IMR-90 (cell line): ENCODE data around the gene HNMT. TPM values are rescaled to one million over a fixed set of nuclear protein-coding genes. Genes with fewer than 3 reads are reported as not detected.

ENCODE experiments used
- ATAC-seq: fragments of 200-7000 bp; cut with Tn5 transposase; 2 replicates; pipeline ENCODE4 v1.9.1; 2020; ENCODE audit warnings: low read depth, mild to moderate bottlenecking, moderate library complexity
- BruUV-seq: library from RNA; stranded (reverse); fragments of 400-500 nt; replicated peaks from 2 replicates; lab custom pipeline; 2021; lab: Mats Ljungman, UMichigan
- CTCF ChIA-PET: fragments of 300-600 bp; formaldehyde crosslinking; extraction: SDS; loops from one replicate; lab custom pipeline; 2021; ENCODE audit warnings: antibody characterized with exemption; lab: Yijun Ruan, JAX
- POLR2A ChIA-PET: fragments of 300-600 bp; sonication (Branson Sonifier 250); formaldehyde crosslinking; loops from one replicate; lab custom pipeline; 2022; ENCODE audit warnings: antibody characterized with exemption; ENCODE audit not compliant: unreplicated experiment; lab: Charles Lee
- DNase-seq: peaks from one replicate; pipeline ENCODE4 v3.0.0; 2013
- H2AFZ ChIP-seq: replicated peaks from 2 replicates; pipeline ENCODE3; 2013; ENCODE audit warnings: low read length, mild to moderate bottlenecking; ENCODE audit not compliant: poor library complexity
- H2AK5ac ChIP-seq: 2 replicates; pipeline ENCODE4 v1.6.1; 2013; ENCODE audit warnings: low read depth, low read length, inconsistent platforms
- H2AK9ac ChIP-seq: replicated peaks from 2 replicates; pipeline ENCODE3; 2013; ENCODE audit warnings: mild to moderate bottlenecking, low read depth, low read length, moderate library complexity; ENCODE audit not compliant: poor library complexity
- H2BK120ac ChIP-seq: 2 replicates; pipeline ENCODE4 v1.6.1; 2013; ENCODE audit warnings: low read depth, low read length, inconsistent platforms
- H2BK15ac ChIP-seq: 3 replicates; pipeline ENCODE4 v1.6.1; 2013; ENCODE audit warnings: low read depth, low read length, inconsistent platforms
- H2BK20ac ChIP-seq: 2 replicates; pipeline ENCODE4 v1.6.1; 2013; ENCODE audit warnings: low read depth, mild to moderate bottlenecking, inconsistent platforms, low read length, moderate library complexity
- H2BK5ac ChIP-seq: 2 replicates; pipeline ENCODE4 v1.6.1; 2013; ENCODE audit warnings: mild to moderate bottlenecking, low read depth, low read length, inconsistent platforms; ENCODE audit not compliant: poor library complexity, severe bottlenecking
- H3K14ac ChIP-seq: replicated peaks from 2 replicates; pipeline ENCODE4 v1.6.1; 2013; ENCODE audit warnings: low read depth, low read length, inconsistent platforms
- H3K18ac ChIP-seq: 2 replicates; pipeline ENCODE4 v1.6.1; 2013; ENCODE audit warnings: low read depth, low read length, control low read depth
- H3K23ac ChIP-seq: 2 replicates; pipeline ENCODE4 v1.6.1; 2013; ENCODE audit warnings: low read depth, low read length, inconsistent platforms
- H3K27ac ChIP-seq: 2 replicates; pipeline ENCODE4 v1.5.1; 2013; ENCODE audit warnings: mild to moderate bottlenecking, control low read depth, low read length; ENCODE audit not compliant: insufficient read depth
- H3K27me3 ChIP-seq: 2 replicates; pipeline ENCODE4 v1.6.1; 2013; ENCODE audit warnings: low read length; ENCODE audit not compliant: control insufficient read depth, insufficient read depth
- H3K36me3 ChIP-seq: 2 replicates; pipeline ENCODE4 v1.6.1; 2013; ENCODE audit warnings: low read length, mixed read lengths; ENCODE audit not compliant: control insufficient read depth, insufficient read depth
- H3K4ac ChIP-seq: 2 replicates; pipeline ENCODE4 v1.6.1; 2013; ENCODE audit warnings: low read depth, low read length, inconsistent platforms
- H3K4me1 ChIP-seq: 2 replicates; pipeline ENCODE4 v1.6.1; 2013; ENCODE audit warnings: low read length, mixed read lengths; ENCODE audit not compliant: control insufficient read depth, insufficient read depth
- H3K4me2 ChIP-seq: 2 replicates; pipeline ENCODE4 v1.6.1; 2013; ENCODE audit warnings: low read depth, mild to moderate bottlenecking, control low read depth, low read length, moderate library complexity
- H3K4me3 ChIP-seq: 2 replicates; pipeline ENCODE4 v1.5.1; 2013; ENCODE audit warnings: low read depth, mild to moderate bottlenecking, control low read depth, low read length, moderate library complexity; ENCODE audit not compliant: insufficient read depth
- H3K56ac ChIP-seq: 2 replicates; pipeline ENCODE4 v1.6.1; 2013; ENCODE audit warnings: low read length, inconsistent platforms; ENCODE audit not compliant: insufficient read depth; ENCODE audit errors: extremely low read depth
- H3K79me1 ChIP-seq, 2 experiments: 2 replicates each; pipeline ENCODE4 v1.6.1; 2013; ENCODE audit warnings: low read length in 2 of 2, inconsistent platforms in 1 of 2, low read depth in 1 of 2
- H3K9ac ChIP-seq: 2 replicates; pipeline ENCODE4 v1.6.1; 2013; ENCODE audit warnings: low read depth, low read length, control low read depth
- H3K9me1 ChIP-seq: 2 replicates; pipeline ENCODE4 v1.6.1; 2013; ENCODE audit warnings: low read length, inconsistent platforms; ENCODE audit not compliant: insufficient read depth
- H3K9me3 ChIP-seq: 2 replicates; pipeline ENCODE4 v1.6.1; 2013; ENCODE audit warnings: low read length; ENCODE audit not compliant: control insufficient read depth, insufficient read depth
- H4K20me1 ChIP-seq: 2 replicates; pipeline ENCODE4 v1.6.1; 2013; ENCODE audit warnings: low read length, inconsistent platforms; ENCODE audit not compliant: insufficient read depth
- H4K5ac ChIP-seq: 2 replicates; pipeline ENCODE4 v1.6.1; 2013; ENCODE audit warnings: mild to moderate bottlenecking, low read depth, low read length, control low read depth
- H4K8ac ChIP-seq, 2 experiments: 2 replicates each; pipeline ENCODE4 v1.6.1; 2013; ENCODE audit warnings: low read depth in 2 of 2, low read length in 2 of 2, control low read depth in 1 of 2, inconsistent platforms in 1 of 2
- H4K91ac ChIP-seq: 2 replicates; pipeline ENCODE4 v1.6.1; 2013; ENCODE audit warnings: low read depth, low read length, inconsistent platforms; ENCODE audit not compliant: insufficient read depth
- BHLHE40 ChIP-seq: fragments of 150-350 bp; IDR thresholded peaks from 2 replicates; pipeline ENCODE4 v1.6.1; 2016; ENCODE audit warnings: mild to moderate bottlenecking, low read depth, low read length
- CEBPB ChIP-seq: IDR thresholded peaks from 2 replicates; pipeline ENCODE4 v1.6.1; 2012; ENCODE audit warnings: low read depth, low read length, improper control_type of control experiment
- CHD1 ChIP-seq: IDR thresholded peaks from 2 replicates; pipeline ENCODE4 v1.6.1; 2012; ENCODE audit warnings: low read depth, low read length, improper control_type of control experiment
- CTCF ChIP-seq: conservative IDR thresholded peaks from 2 replicates; pipeline ENCODE4 v1.5.1; 2012; ENCODE audit warnings: mild to moderate bottlenecking, low read depth, low read length, improper control_type of control experiment
- ELK1 ChIP-seq: fragments of 150-350 bp; IDR thresholded peaks from 2 replicates; pipeline ENCODE4 v1.6.1; 2016; ENCODE audit warnings: low read depth, mild to moderate bottlenecking, low read length, moderate library complexity, borderline replicate concordance
- FOS ChIP-seq: fragments of 150-350 bp; IDR thresholded peaks from 2 replicates; pipeline ENCODE4 v1.6.1; 2016; ENCODE audit warnings: low read depth, low read length
- MAFK ChIP-seq: IDR thresholded peaks from 2 replicates; pipeline ENCODE4 v1.6.1; 2012; ENCODE audit warnings: low read depth, low read length, improper control_type of control experiment
- MAZ ChIP-seq: IDR thresholded peaks from 2 replicates; pipeline ENCODE4 v1.6.1; 2012; ENCODE audit warnings: low read depth, mild to moderate bottlenecking, low read length, improper control_type of control experiment, moderate library complexity, borderline replicate concordance
- MXI1 ChIP-seq: IDR thresholded peaks from 2 replicates; pipeline ENCODE4 v1.6.1; 2012; ENCODE audit warnings: low read depth, mild to moderate bottlenecking, low read length, moderate library complexity, borderline replicate concordance
- NFE2L2 ChIP-seq: fragments of 150-350 bp; IDR thresholded peaks from 2 replicates; pipeline ENCODE4 v1.6.1; 2016; ENCODE audit warnings: low read depth, mild to moderate bottlenecking, low read length
- POLR2A ChIP-seq: IDR thresholded peaks from 2 replicates; pipeline ENCODE4 v1.6.1; 2012; ENCODE audit warnings: mild to moderate bottlenecking, low read depth, low read length
- RAD21 ChIP-seq: IDR thresholded peaks from 2 replicates; pipeline ENCODE4 v1.6.1; 2012; ENCODE audit warnings: low read length, improper control_type of control experiment
- RCOR1 ChIP-seq: IDR thresholded peaks from 2 replicates; pipeline ENCODE4 v1.6.1; 2012; ENCODE audit warnings: mild to moderate bottlenecking, low read length, improper control_type of control experiment; ENCODE audit not compliant: insufficient replicate concordance
- RFX5 ChIP-seq: IDR thresholded peaks from 2 replicates; pipeline ENCODE4 v1.8.0; 2012; ENCODE audit warnings: low read depth, mild to moderate bottlenecking, low read length, moderate library complexity
- SMC3 ChIP-seq: fragments of 150-350 bp; IDR thresholded peaks from 2 replicates; pipeline ENCODE4 v1.6.1; 2016; ENCODE audit warnings: low read depth, mild to moderate bottlenecking, antibody characterized with exemption, low read length, moderate library complexity
- dilution Hi-C: fragments of 300-500 bp; cut with HindIII; formaldehyde crosslinking; loops from one replicate; pipeline ENCODE4 v1.14.3; 2018; ENCODE audit warnings: low sequenced_read_pairs; ENCODE audit not compliant: unreplicated experiment
- in situ Hi-C: fragments of 300-500 bp; cut with MboI; formaldehyde crosslinking; loops from 3 replicates; pipeline ENCODE4 v1.14.3; 2019; ENCODE audit warnings: low sequenced_read_pairs, inconsistent platforms, mixed read lengths
- intact Hi-C: fragments of 100-400 bp; cut with micrococcal nuclease; formaldehyde crosslinking; loops from 2 replicates; pipeline ENCODE4 v1.10.0; 2022
- polyA plus RNA-seq, 3 experiments: library from polyadenylated mRNA; depleted of rRNA; stranded (reverse); fragments of >200 nt; gene quantifications; 2 replicates each; pipeline ENCODE4 v1.2.3, GENCODE V29; 2012; ENCODE audit warnings: low replicate concordance in 1 of 3
- total RNA-seq: library from RNA; depleted of rRNA; stranded (reverse); fragments of >200 nt; gene quantifications from 2 replicates; pipeline ENCODE4 v1.2.3, GENCODE V29; 2012
- TF ChIP-seq, protein P1 (sequence below): fragments of 150-350 bp; IDR thresholded peaks from 2 replicates; pipeline ENCODE4 v1.6.1; 2017; ENCODE audit warnings: mild to moderate bottlenecking, antibody characterized with exemption, low read length, low read depth

The HNMT gene
- total and polyA plus RNA-seq, 2 of the 4 experiments (the other 2 are of a cell fraction): 6.4 to 14.2 TPM

- intact Hi-C loops (no loop called here), in situ Hi-C loops (no loop called here), dilution Hi-C loops (no loop called here)
- H3K4me1 ChIP-seq: no peaks in the 10 kb centered on the region
- H3K36me3 ChIP-seq: no peaks in the 10 kb centered on the region
- no peaks in the 10 kb centered on the region for H4K20me1 ChIP-seq
- ATAC-seq (no peak), DNase-seq (peak; percentile 3)
- H3K4me2 ChIP-seq: no peak overlapping the region
- H2AFZ ChIP-seq: no peak overlapping the region
- no peak overlapping the region for H3K9ac ChIP-seq
- BruUV-seq: no TSS peak
- H2BK5ac ChIP-seq: no peak overlapping the region
- ChIA-PET POLR2A (no interaction called here), CTCF (no interaction called here)
- H3K9me3 ChIP-seq: no peaks in the 10 kb centered on the region
- TF ChIP-seq, protein P1, sequence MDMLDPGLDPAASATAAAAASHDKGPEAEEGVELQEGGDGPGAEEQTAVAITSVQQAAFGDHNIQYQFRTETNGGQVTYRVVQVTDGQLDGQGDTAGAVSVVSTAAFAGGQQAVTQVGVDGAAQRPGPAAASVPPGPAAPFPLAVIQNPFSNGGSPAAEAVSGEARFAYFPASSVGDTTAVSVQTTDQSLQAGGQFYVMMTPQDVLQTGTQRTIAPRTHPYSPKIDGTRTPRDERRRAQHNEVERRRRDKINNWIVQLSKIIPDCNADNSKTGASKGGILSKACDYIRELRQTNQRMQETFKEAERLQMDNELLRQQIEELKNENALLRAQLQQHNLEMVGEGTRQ: no peak
- TF ChIP-seq RCOR1 (no peak), NFE2L2 (no peak), POLR2A (no peak), RAD21 (no peak), MAZ (no peak), MAFK (no peak), MXI1 (no peak), BHLHE40 (no peak), FOS (no peak), RFX5 (no peak), SMC3 (no peak), ELK1 (no peak), CHD1 (no peak), CEBPB (no peak), CTCF (no peak)
- no peaks in the 10 kb centered on the region for H3K9me1 ChIP-seq
- H2AK9ac ChIP-seq: no peak overlapping the region
- no peak overlapping the region for H2BK20ac ChIP-seq
- H2BK120ac ChIP-seq: no peak overlapping the region
- no peak overlapping the region for H3K18ac ChIP-seq
- H3K79me1 ChIP-seq: no peaks in the 10 kb centered on the region
- H4K5ac ChIP-seq: no peak overlapping the region
- no peak overlapping the region for H3K4me3 ChIP-seq
- H3K27ac ChIP-seq: no peak overlapping the region
- no peak overlapping the region for H2BK15ac ChIP-seq
- no peak overlapping the region for H3K56ac ChIP-seq
- H3K4ac ChIP-seq: no peak overlapping the region
- H3K14ac ChIP-seq: no peak overlapping the region
- no peak overlapping the region for H3K23ac ChIP-seq
- H4K8ac ChIP-seq: no peak overlapping the region
- no peak overlapping the region for H4K91ac ChIP-seq
- H2AK5ac ChIP-seq: no peak overlapping the region
- H3K27me3 ChIP-seq: 0 out of 2 replicates have a peak, but pooled peaks cover 2% of the 10 kb centered on the region
Observed at GRCh38 chr2:138029276-138029675, 65.0 kb downstream of the HNMT start.
